HG02623 (cell line): ENCODE results near the gene DCAF10.
"Not testable (repeated sequence)": the region's sequence is repeated elsewhere in the genome, so short reads cannot be mapped to it uniquely, and the experiment has no call there.

Experiments
- ATAC-seq: cut with Tn5 transposase; IDR thresholded peaks from one replicate; pipeline ENCODE4 v1.9.1; 2021; ENCODE audit warnings: moderate library complexity; ENCODE audit not compliant: unreplicated experiment

Gene DCAF10

GRCh38 chr9:37800631-37801286 is at the start of gene DCAF10:
Gene DCAF10, plus strand, starts transcription at chr9:37800797. Its CDS starts 70 bp downstream, at chr9:37800867.
- peak; percentile 66 for ATAC-seq

GRCh38 chr9:37751186-37751585 is 49.4 kb upstream of the DCAF10 start:
- no peak for ATAC-seq

GRCh38 chr9:37751704-37752103 is 48.9 kb upstream of the DCAF10 start:
- not testable (repeated sequence) for ATAC-seq

- ATAC-seq: not testable (repeated sequence)
Observed at GRCh38 chr9:37752112-37752511, 48.5 kb upstream of the DCAF10 start.

- no peak for ATAC-seq
Observed at GRCh38 chr9:37752642-37753488, 47.7 kb upstream of the DCAF10 start.

GRCh38 chr9:37753489-37754190 is 47.0 kb upstream of the DCAF10 start, which contains the start of gene TRMT10B:
Gene TRMT10B, plus strand, starts transcription at chr9:37753805. Its CDS starts 8,127 bp downstream, at chr9:37761932.
- ATAC-seq: peak; percentile 91

GRCh38 chr9:37758747-37759146 is 41.9 kb upstream of the DCAF10 start:
- no peak for ATAC-seq

GRCh38 chr9:37760416-37761161 is 40.0 kb upstream of the DCAF10 start:
- ATAC-seq: no peak

- ATAC-seq: no peak
Observed at GRCh38 chr9:37761511-37761910, 39.1 kb upstream of the DCAF10 start.

GRCh38 chr9:37765263-37765662 is 35.3 kb upstream of the DCAF10 start:
- not testable (repeated sequence) for ATAC-seq

GRCh38 chr9:37769306-37769705 is 31.3 kb upstream of the DCAF10 start:
- ATAC-seq: no peak

GRCh38 chr9:37769995-37770394 is 30.6 kb upstream of the DCAF10 start:
- ATAC-seq: no peak

- ATAC-seq: no peak
Observed at GRCh38 chr9:37775216-37775919, 25.2 kb upstream of the DCAF10 start.

- ATAC-seq: no peak
Observed at GRCh38 chr9:37776328-37776727, 24.3 kb upstream of the DCAF10 start.

- no peak for ATAC-seq
Observed at GRCh38 chr9:37778534-37778933, 22.1 kb upstream of the DCAF10 start.

- ATAC-seq: no peak
Observed at GRCh38 chr9:37784291-37784615, 16.3 kb upstream of the DCAF10 start.

- peak; percentile 88 for ATAC-seq
Observed at GRCh38 chr9:37784616-37785483, 15.7 kb upstream of the DCAF10 start, which contains the start of gene EXOSC3. Gene EXOSC3, minus strand, starts transcription at chr9:37785064. Its CDS starts 20 bp downstream, at chr9:37785044.

- ATAC-seq: no peak
Observed at GRCh38 chr9:37787059-37787458, 13.5 kb upstream of the DCAF10 start.

- ATAC-seq: no peak
Observed at GRCh38 chr9:37788332-37788731, 12.3 kb upstream of the DCAF10 start.
